ENCODE results near the gene TPPP3.
A peak's percentile ranks its signal among the peaks of the same experiment; 100 is the strongest.
"Not testable (repeated sequence)": the region's sequence is repeated elsewhere in the genome, so short reads cannot be mapped to it uniquely, and the experiment has no call there.

The TPPP3 gene

DNA sequence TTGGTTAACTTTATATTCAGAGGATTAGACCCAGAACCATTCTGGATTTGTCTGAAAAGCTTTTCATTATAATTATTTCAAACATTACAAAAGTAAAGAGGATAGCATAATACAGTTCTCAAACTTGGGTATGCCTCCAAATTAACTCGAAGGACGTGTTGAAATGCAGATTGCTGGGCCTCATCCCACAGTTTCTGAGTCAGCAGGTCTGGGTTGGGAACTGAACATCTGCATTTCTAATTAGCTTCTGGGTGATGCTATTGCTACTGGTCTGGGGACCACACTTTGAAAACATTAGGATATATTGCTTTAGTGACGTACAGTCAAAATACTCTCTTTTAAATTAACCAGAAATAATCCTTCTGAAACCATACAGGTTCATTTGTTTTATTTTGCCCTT is 10.0 kb downstream of the TPPP3 start:
- Histone ChIP-seq H3K9me3 (ENCODE audit: insufficient read depth, low read depth, low read length) (peaks cover 2% of the 10 kb centered on the region), H2BK12ac (ENCODE audit: low read length) (no peak overlapping the region), H3K79me1 (ENCODE audit: low read length) (no peaks in the 10 kb centered on the region), H2AK5ac (ENCODE audit: low read length) (no peak overlapping the region), H3K4me2 (ENCODE audit: low read length) (no peak overlapping the region), H3K23ac (ENCODE audit: low read length) (no peak overlapping the region), H3K18ac (ENCODE audit: low read length) (no peak overlapping the region), H3K4me3 (ENCODE audit: low read depth, low read length) (no peak overlapping the region), H2AFZ (ENCODE audit: insufficient read depth, low read length, poor library complexity) (no peak overlapping the region), H3K14ac (ENCODE audit: low read length) (no peak overlapping the region), H3K36me3 (ENCODE audit: control insufficient read depth in 1 of 2, insufficient read depth in 2 of 2, low read length in 2 of 2) (no peaks in the 10 kb centered on the region), H2BK5ac (ENCODE audit: low read depth, low read length, poor library complexity) (no peak overlapping the region), H3K9ac (ENCODE audit: low read length) (no peak overlapping the region), H4K91ac (ENCODE audit: low read depth, low read length) (no peak overlapping the region), H3K79me2 (ENCODE audit: control insufficient read depth, insufficient read depth, low read length, poor library complexity) (no peaks in the 10 kb centered on the region), H3K27me3 (ENCODE audit: insufficient read depth, low read length) (no peaks in the 10 kb centered on the region), H3K27ac (ENCODE audit: low read depth, low read length) (no peak overlapping the region), H4K12ac (ENCODE audit: low read depth, low read length) (no peak overlapping the region), H3K4ac (ENCODE audit: low read depth, low read length) (no peak overlapping the region), H2BK120ac (ENCODE audit: insufficient read depth, low read length, poor library complexity) (no peak overlapping the region), H4K8ac (ENCODE audit: low read depth, low read length) (no peak overlapping the region), H3K4me1 (ENCODE audit: control insufficient read depth in 1 of 2, insufficient read depth in 2 of 2, low read length in 2 of 2) (no peaks in the 10 kb centered on the region)
- DNase-seq: no peak
- WGBS (ENCODE audit: extremely low coverage, insufficient coverage, insufficient read length): no CpG with 5 or more reads among the region's 3 CpGs

GRCh38 chr16:67378642-67379041 is 14.7 kb downstream of the TPPP3 start:
- H3K27me3 ChIP-seq (ENCODE audit: insufficient read depth, low read length): no peaks in the 10 kb centered on the region
- H2AFZ ChIP-seq (ENCODE audit: insufficient read depth, low read length, poor library complexity): no peak overlapping the region
- H4K12ac ChIP-seq (ENCODE audit: low read depth, low read length): no peak overlapping the region
- no peak overlapping the region for H3K4me2 ChIP-seq (ENCODE audit: low read length)
- H3K4ac ChIP-seq (ENCODE audit: low read depth, low read length): no peak overlapping the region
- H3K4me3 ChIP-seq (ENCODE audit: low read depth, low read length): no peak overlapping the region
- no peak overlapping the region for H4K8ac ChIP-seq (ENCODE audit: low read depth, low read length)
- H3K18ac ChIP-seq (ENCODE audit: low read length): no peak overlapping the region
- no peaks in the 10 kb centered on the region for H3K79me2 ChIP-seq (ENCODE audit: control insufficient read depth, insufficient read depth, low read length, poor library complexity)
- no peak for DNase-seq
- no peaks in the 10 kb centered on the region for H3K4me1 ChIP-seq (ENCODE audit: control insufficient read depth in 1 of 2, insufficient read depth in 2 of 2, low read length in 2 of 2)
- H3K23ac ChIP-seq (ENCODE audit: low read length): no peak overlapping the region
- no peaks in the 10 kb centered on the region for H3K9me3 ChIP-seq (ENCODE audit: insufficient read depth, low read depth, low read length)
- H3K36me3 ChIP-seq (ENCODE audit: control insufficient read depth in 1 of 2, insufficient read depth in 2 of 2, low read length in 2 of 2): no peaks in the 10 kb centered on the region
- H2BK120ac ChIP-seq (ENCODE audit: insufficient read depth, low read length, poor library complexity): no peak overlapping the region
- H2AK5ac ChIP-seq (ENCODE audit: low read length): no peak overlapping the region
- H3K79me1 ChIP-seq (ENCODE audit: low read length): no peaks in the 10 kb centered on the region
- no peak overlapping the region for H2BK12ac ChIP-seq (ENCODE audit: low read length)
- no peak overlapping the region for H3K14ac ChIP-seq (ENCODE audit: low read length)
- no CpG with 5 or more reads among the region's 1 CpG for WGBS (ENCODE audit: extremely low coverage, insufficient coverage, insufficient read length)
- H2BK5ac ChIP-seq (ENCODE audit: low read depth, low read length, poor library complexity): no peak overlapping the region
- no peak overlapping the region for H4K91ac ChIP-seq (ENCODE audit: low read depth, low read length)
- H3K9ac ChIP-seq (ENCODE audit: low read length): no peak overlapping the region
- H3K27ac ChIP-seq (ENCODE audit: low read depth, low read length): no peak overlapping the region

GRCh38 chr16:67376012-67376411 is 17.3 kb downstream of the TPPP3 start:
- H2BK120ac ChIP-seq (ENCODE audit: insufficient read depth, low read length, poor library complexity); H3K79me1 ChIP-seq (ENCODE audit: low read length); H4K12ac ChIP-seq (ENCODE audit: low read depth, low read length); H2AK5ac ChIP-seq (ENCODE audit: low read length); H3K27ac ChIP-seq (ENCODE audit: low read depth, low read length); H3K4me3 ChIP-seq (ENCODE audit: low read depth, low read length); H3K27me3 ChIP-seq (ENCODE audit: insufficient read depth, low read length); H2AFZ ChIP-seq (ENCODE audit: insufficient read depth, low read length, poor library complexity); H3K23ac ChIP-seq (ENCODE audit: low read length); H3K4ac ChIP-seq (ENCODE audit: low read depth, low read length); DNase-seq; H2BK5ac ChIP-seq (ENCODE audit: low read depth, low read length, poor library complexity); H4K91ac ChIP-seq (ENCODE audit: low read depth, low read length); H3K9ac ChIP-seq (ENCODE audit: low read length); H3K18ac ChIP-seq (ENCODE audit: low read length); H3K14ac ChIP-seq (ENCODE audit: low read length); H3K36me3 ChIP-seq (ENCODE audit: control insufficient read depth in 1 of 2, insufficient read depth in 2 of 2, low read length in 2 of 2); H3K4me1 ChIP-seq (ENCODE audit: control insufficient read depth in 1 of 2, insufficient read depth in 2 of 2, low read length in 2 of 2); H2BK12ac ChIP-seq (ENCODE audit: low read length); H4K8ac ChIP-seq (ENCODE audit: low read depth, low read length); H3K79me2 ChIP-seq (ENCODE audit: control insufficient read depth, insufficient read depth, low read length, poor library complexity); H3K4me2 ChIP-seq (ENCODE audit: low read length); H3K9me3 ChIP-seq (ENCODE audit: insufficient read depth, low read depth, low read length): not testable (repeated sequence)
- 100% methylated on average over 1 of the region's 11 CpGs for WGBS (ENCODE audit: extremely low coverage, insufficient coverage, insufficient read length)

GRCh38 chr16:67372664-67373063 is 20.6 kb downstream of the TPPP3 start:
- H3K18ac ChIP-seq (ENCODE audit: low read length): no peak overlapping the region
- H4K91ac ChIP-seq (ENCODE audit: low read depth, low read length): no peak overlapping the region
- no peak overlapping the region for H3K27ac ChIP-seq (ENCODE audit: low read depth, low read length)
- no peak overlapping the region for H2AFZ ChIP-seq (ENCODE audit: insufficient read depth, low read length, poor library complexity)
- H3K14ac ChIP-seq (ENCODE audit: low read length): no peak overlapping the region
- no peaks in the 10 kb centered on the region for H3K4me1 ChIP-seq (ENCODE audit: control insufficient read depth in 1 of 2, insufficient read depth in 2 of 2, low read length in 2 of 2)
- H3K9ac ChIP-seq (ENCODE audit: low read length): no peak overlapping the region
- H3K4me2 ChIP-seq (ENCODE audit: low read length): no peak overlapping the region
- H3K9me3 ChIP-seq (ENCODE audit: insufficient read depth, low read depth, low read length): no peaks in the 10 kb centered on the region
- H3K27me3 ChIP-seq (ENCODE audit: insufficient read depth, low read length): no peaks in the 10 kb centered on the region
- no peak overlapping the region for H2BK5ac ChIP-seq (ENCODE audit: low read depth, low read length, poor library complexity)
- no peak overlapping the region for H2BK120ac ChIP-seq (ENCODE audit: insufficient read depth, low read length, poor library complexity)
- no peak overlapping the region for H2BK12ac ChIP-seq (ENCODE audit: low read length)
- H3K23ac ChIP-seq (ENCODE audit: low read length): no peak overlapping the region
- H3K79me1 ChIP-seq (ENCODE audit: low read length): no peaks in the 10 kb centered on the region
- H4K12ac ChIP-seq (ENCODE audit: low read depth, low read length): no peak overlapping the region
- H4K8ac ChIP-seq (ENCODE audit: low read depth, low read length): no peak overlapping the region
- no peak overlapping the region for H3K4me3 ChIP-seq (ENCODE audit: low read depth, low read length)
- H2AK5ac ChIP-seq (ENCODE audit: low read length): no peak overlapping the region
- no peaks in the 10 kb centered on the region for H3K79me2 ChIP-seq (ENCODE audit: control insufficient read depth, insufficient read depth, low read length, poor library complexity)
- no peak overlapping the region for H3K4ac ChIP-seq (ENCODE audit: low read depth, low read length)
- no peaks in the 10 kb centered on the region for H3K36me3 ChIP-seq (ENCODE audit: control insufficient read depth in 1 of 2, insufficient read depth in 2 of 2, low read length in 2 of 2)
- DNase-seq: peak in 1 of 2 donors; percentile 68

Data from trophoblast cell (in vitro differentiated cells and primary cell).